Esophagus (tissue), 2 donors: ENCODE data around the gene ASB9. TPM values are rescaled to one million over a fixed set of nuclear protein-coding genes. Genes with fewer than 3 reads are reported as not detected.
"Not testable (repeated sequence)": the region's sequence is repeated elsewhere in the genome, so short reads cannot be mapped to it uniquely, and the experiment has no call there.

Experiments
- H3K27ac ChIP-seq, 2 donors: one replicate each; pipeline ENCODE4 v1.5.1; 2013; ENCODE audit warnings: low read depth in 2 of 2, mild to moderate bottlenecking in 2 of 2, inconsistent platforms in 1 of 2, low read length in 1 of 2, moderate library complexity in 1 of 2
- H3K27me3 ChIP-seq, 2 donors: one replicate each; pipeline ENCODE4 v1.6.1; 2013; ENCODE audit warnings: low read length in 2 of 2, control low read depth in 1 of 2, mild to moderate bottlenecking in 1 of 2; ENCODE audit not compliant: insufficient read depth in 2 of 2, control insufficient read depth in 1 of 2
- H3K36me3 ChIP-seq, 2 donors: one replicate each; pipeline ENCODE4 v1.6.1; 2013; ENCODE audit warnings: low read length in 1 of 2; ENCODE audit not compliant: control insufficient read depth in 2 of 2, insufficient read depth in 2 of 2
- H3K4me1 ChIP-seq, 2 donors: one replicate each; pipeline ENCODE4 v1.6.1; 2013; ENCODE audit warnings: low read length in 1 of 2; ENCODE audit not compliant: control insufficient read depth in 2 of 2, insufficient read depth in 2 of 2
- H3K4me3 ChIP-seq, 2 donors: one replicate each; pipeline ENCODE4 v1.5.1; 2013; ENCODE audit warnings: low read length in 2 of 2, mild to moderate bottlenecking in 2 of 2, low read depth in 1 of 2, moderate library complexity in 1 of 2
- H3K9me3 ChIP-seq, 2 donors: one replicate each; pipeline ENCODE4 v1.6.1; 2013; ENCODE audit warnings: mild to moderate bottlenecking in 2 of 2, low read depth in 1 of 2, low read length in 1 of 2, moderate library complexity in 1 of 2; ENCODE audit not compliant: control insufficient read depth in 2 of 2, insufficient read depth in 1 of 2
- WGBS, 2 donors: extraction: QIAGEN DNeasy Blood & Tissue Kit; methylation state at CpG; one replicate each; pipeline ENCODE4 v1.1.7; 2013; 5-methylcytosine and 5-hydroxymethylcytosine counted together
- polyA plus RNA-seq, 2 donors: library from polyadenylated mRNA; stranded (reverse); fragments of 200-250 nt; gene quantifications; one replicate each; pipeline ENCODE4 v1.2.3, GENCODE V29; 2013
- donor health status: healthy with polysubstance abuse.
- donor health status: Bipolar disorder and iron deficiency.

The ASB9 gene
- polyA plus RNA-seq, 2 donors: 0.65 to 0.88 TPM

GRCh38 chrX:15298780-15299179 is 28.9 kb upstream of the ASB9 start:
- no peaks in the 10 kb centered on the region for H3K27me3 ChIP-seq
- no peak overlapping the region for H3K27ac ChIP-seq
- H3K4me1 ChIP-seq: no peaks in the 10 kb centered on the region
- 75 to 85% methylated on average over 3 of the region's 3 CpGs for WGBS, 2 donors
- no peak overlapping the region for H3K4me3 ChIP-seq
- H3K9me3 ChIP-seq: no peaks in the 10 kb centered on the region
- no peaks in the 10 kb centered on the region for H3K36me3 ChIP-seq

GRCh38 chrX:15298201-15298600 is 28.3 kb upstream of the ASB9 start:
- no peak overlapping the region for H3K4me3 ChIP-seq
- no peaks in the 10 kb centered on the region for H3K27me3 ChIP-seq
- H3K27ac ChIP-seq: no peak overlapping the region
- no peaks in the 10 kb centered on the region for H3K9me3 ChIP-seq
- WGBS, 2 donors: 53 to 64% methylated on average over 2 of the region's 2 CpGs
- no peaks in the 10 kb centered on the region for H3K36me3 ChIP-seq
- no peaks in the 10 kb centered on the region for H3K4me1 ChIP-seq

DNA sequence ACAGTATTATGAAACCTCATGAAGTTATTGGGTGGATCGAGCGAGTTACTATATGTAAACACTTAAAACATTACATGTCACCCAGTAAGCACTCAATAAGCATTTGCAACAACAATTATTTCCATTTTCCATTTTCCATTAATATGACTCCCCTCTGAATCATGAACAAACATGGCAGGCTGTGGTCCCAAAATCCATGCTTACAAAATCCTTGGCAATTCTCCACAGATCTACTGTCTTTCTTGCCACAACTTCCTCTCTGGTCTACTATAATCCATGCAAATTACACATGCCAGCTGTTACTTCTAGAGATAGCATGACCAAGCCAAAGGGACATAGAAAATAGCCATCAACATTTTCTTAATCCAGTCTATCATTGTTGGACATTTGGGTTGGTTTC is 23.6 kb upstream of the ASB9 start:
- 84 to 85% methylated on average over 2 of the region's 2 CpGs for WGBS, 2 donors
- no peaks in the 10 kb centered on the region for H3K36me3 ChIP-seq

GRCh38 chrX:15292861-15293260 is 23.0 kb upstream of the ASB9 start:
- no peak overlapping the region for H3K27ac ChIP-seq

More for the DNA sequence above, 23.6 kb upstream of the ASB9 start:
- H3K4me3 ChIP-seq: no peak overlapping the region
- H3K27ac ChIP-seq: no peak overlapping the region
- H3K27me3 ChIP-seq: no peaks in the 10 kb centered on the region
- H3K9me3 ChIP-seq: no peaks in the 10 kb centered on the region
- no peaks in the 10 kb centered on the region for H3K4me1 ChIP-seq

GRCh38 chrX:15277604-15278003 is 7.7 kb upstream of the ASB9 start:
- Histone ChIP-seq H3K27me3 (no peaks in the 10 kb centered on the region), H3K9me3 (no peaks in the 10 kb centered on the region), H3K4me1 (no peaks in the 10 kb centered on the region), H3K27ac (no peak overlapping the region), H3K4me3 (no peak overlapping the region), H3K36me3 (no peaks in the 10 kb centered on the region)
- 46 to 55% methylated on average over 1 of the region's 1 CpG for WGBS, 2 donors

More at GRCh38 chrX:15292861-15293260, 23.0 kb upstream of the ASB9 start:
- Histone ChIP-seq H3K36me3 (no peaks in the 10 kb centered on the region), H3K4me3 (no peak overlapping the region), H3K9me3 (no peaks in the 10 kb centered on the region), H3K4me1 (no peaks in the 10 kb centered on the region), H3K27me3 (no peaks in the 10 kb centered on the region)
- WGBS, 2 donors: 90 to 91% methylated on average over 3 of the region's 3 CpGs

DNA sequence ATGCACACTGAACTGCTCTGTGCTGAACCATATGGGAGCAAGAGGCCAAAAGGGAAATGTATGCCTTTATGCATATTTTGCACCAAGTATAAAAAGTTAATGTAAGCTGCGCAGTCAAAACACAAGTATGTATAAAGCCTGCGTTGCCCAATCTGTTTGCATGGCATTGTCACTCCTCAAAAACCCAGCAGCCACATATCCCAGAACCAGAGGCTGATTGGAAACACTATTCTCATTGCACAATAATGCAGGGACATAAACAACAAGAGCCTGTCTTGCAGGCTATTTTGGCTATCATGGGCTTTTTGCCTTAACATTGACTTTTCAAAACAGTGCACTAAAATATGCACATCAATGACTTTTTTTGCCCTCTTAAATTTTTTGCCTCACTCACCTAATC is 5.1 kb upstream of the ASB9 start:
- Histone ChIP-seq H3K27me3 (no peaks in the 10 kb centered on the region), H3K36me3 (no peaks in the 10 kb centered on the region), H3K9me3 (no peaks in the 10 kb centered on the region), H3K4me1 (peaks cover 0 to 4% of the 10 kb centered on the region in 2 donors), H3K27ac (no peak overlapping the region), H3K4me3 (no peak overlapping the region)
- 93 to 97% methylated on average over 2 of the region's 2 CpGs for WGBS, 2 donors

GRCh38 chrX:15273275-15273674 is 3.4 kb upstream of the ASB9 start:
- not testable (repeated sequence) for H3K36me3 ChIP-seq

GRCh38 chrX:15271757-15272156 is 1.9 kb upstream of the ASB9 start:
- Histone ChIP-seq H3K27me3 (no peaks in the 10 kb centered on the region), H3K27ac (no peak overlapping the region), H3K4me3 (no peak overlapping the region), H3K4me1 (peaks cover 0 to 5% of the 10 kb centered on the region in 2 donors), H3K9me3 (no peaks in the 10 kb centered on the region), H3K36me3 (no peaks in the 10 kb centered on the region)
- 82 to 83% methylated on average over 1 of the region's 1 CpG for WGBS, 2 donors

More at GRCh38 chrX:15273275-15273674, 3.4 kb upstream of the ASB9 start:
- not testable (repeated sequence) for H3K27ac ChIP-seq, H3K4me1 ChIP-seq, H3K9me3 ChIP-seq, H3K4me3 ChIP-seq, H3K27me3 ChIP-seq
- 85 to 96% methylated on average over 10 of the region's 10 CpGs for WGBS, 2 donors

- H3K27ac ChIP-seq: no peak overlapping the region
- no peaks in the 10 kb centered on the region for H3K36me3 ChIP-seq
- WGBS, 2 donors: 50 to 64% methylated on average over 1 of the region's 1 CpG
- H3K27me3 ChIP-seq: no peaks in the 10 kb centered on the region
- no peaks in the 10 kb centered on the region for H3K9me3 ChIP-seq
- no peak overlapping the region for H3K4me3 ChIP-seq
- peaks cover 0 to 5% of the 10 kb centered on the region in 2 donors for H3K4me1 ChIP-seq
Observed at GRCh38 chrX:15269120-15269519, 763 bp downstream of the ASB9 start.

DNA sequence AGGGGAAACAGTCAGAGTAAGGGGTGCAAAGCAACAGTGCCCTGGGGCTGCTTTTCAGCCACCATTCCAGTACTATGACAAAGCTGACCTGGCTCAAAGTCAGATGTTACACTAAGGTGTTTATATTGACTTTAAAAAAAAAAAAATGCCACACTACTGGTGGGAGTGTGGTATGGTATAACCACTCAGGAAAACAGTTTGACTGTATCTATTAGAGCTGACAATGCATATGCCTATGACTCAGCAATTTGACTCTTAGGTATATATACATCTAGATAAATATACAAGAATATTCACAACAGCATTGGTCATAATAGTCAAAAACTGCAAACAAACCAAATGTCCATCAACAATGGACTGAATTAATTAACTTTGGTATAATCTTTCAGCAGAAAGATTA is 15.0 kb downstream of the ASB9 start:
- no peaks in the 10 kb centered on the region for H3K4me1 ChIP-seq
- no peaks in the 10 kb centered on the region for H3K9me3 ChIP-seq
- H3K27me3 ChIP-seq: no peaks in the 10 kb centered on the region
- no peak overlapping the region for H3K4me3 ChIP-seq
- H3K27ac ChIP-seq: no peak overlapping the region
- H3K36me3 ChIP-seq: no peaks in the 10 kb centered on the region
